Measurements from ENCODE around the gene SV2B.

- TF ChIP-seq, protein P1, sequence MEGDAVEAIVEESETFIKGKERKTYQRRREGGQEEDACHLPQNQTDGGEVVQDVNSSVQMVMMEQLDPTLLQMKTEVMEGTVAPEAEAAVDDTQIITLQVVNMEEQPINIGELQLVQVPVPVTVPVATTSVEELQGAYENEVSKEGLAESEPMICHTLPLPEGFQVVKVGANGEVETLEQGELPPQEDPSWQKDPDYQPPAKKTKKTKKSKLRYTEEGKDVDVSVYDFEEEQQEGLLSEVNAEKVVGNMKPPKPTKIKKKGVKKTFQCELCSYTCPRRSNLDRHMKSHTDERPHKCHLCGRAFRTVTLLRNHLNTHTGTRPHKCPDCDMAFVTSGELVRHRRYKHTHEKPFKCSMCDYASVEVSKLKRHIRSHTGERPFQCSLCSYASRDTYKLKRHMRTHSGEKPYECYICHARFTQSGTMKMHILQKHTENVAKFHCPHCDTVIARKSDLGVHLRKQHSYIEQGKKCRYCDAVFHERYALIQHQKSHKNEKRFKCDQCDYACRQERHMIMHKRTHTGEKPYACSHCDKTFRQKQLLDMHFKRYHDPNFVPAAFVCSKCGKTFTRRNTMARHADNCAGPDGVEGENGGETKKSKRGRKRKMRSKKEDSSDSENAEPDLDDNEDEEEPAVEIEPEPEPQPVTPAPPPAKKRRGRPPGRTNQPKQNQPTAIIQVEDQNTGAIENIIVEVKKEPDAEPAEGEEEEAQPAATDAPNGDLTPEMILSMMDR (IDR thresholded peaks at IDR 0.05), result no peak
- no peak for TF ChIP-seq EP300 (IDR thresholded peaks at IDR 0.05)
- TF ChIP-seq POLR2A (IDR thresholded peaks at IDR 0.05), result no peak
- no peak for TF ChIP-seq POLR2AphosphoS5 (IDR thresholded peaks at IDR 0.05)
These were observed 24.1 kb downstream of the SV2B start for GRCh38 chr15:91124132-91124531.
